Activated CD4-positive, alpha-beta T cell treated with anti-CD3 and anti-CD28 coated beads, Interleukin-2, amount 10 ng/mL, durations not matched to agents 24 days and 14 days (primary cell): ENCODE results near the gene ARF3. TPM values are rescaled to one million over a fixed set of nuclear protein-coding genes. Genes with fewer than 3 reads are reported as not detected.

Experiments
- DNase-seq: peaks from one replicate; pipeline ENCODE4 v3.0.0; 2022
- H3K27ac Mint-ChIP-seq: one replicate; pipeline ENCODE4 v1.8.0; 2022; ENCODE audit warnings: mild to moderate bottlenecking, mixed read lengths
- H3K27me3 Mint-ChIP-seq: one replicate; pipeline ENCODE4 v1.8.0; 2022; ENCODE audit warnings: mixed read lengths
- H3K36me3 Mint-ChIP-seq: one replicate; pipeline ENCODE4 v1.8.0; 2022; ENCODE audit warnings: low read depth, mild to moderate bottlenecking, mixed read lengths
- H3K4me1 Mint-ChIP-seq: one replicate; pipeline ENCODE4 v1.8.0; 2021; ENCODE audit warnings: mixed read lengths
- H3K4me3 Mint-ChIP-seq: one replicate; pipeline ENCODE4 v1.8.0; 2022; ENCODE audit warnings: mild to moderate bottlenecking, moderate library complexity, mixed read lengths
- H3K9me3 Mint-ChIP-seq: one replicate; pipeline ENCODE4 v1.8.0; 2021; ENCODE audit warnings: mixed read lengths
- intact Hi-C: fragments of 100-400 bp; cut with micrococcal nuclease; formaldehyde crosslinking; loops from one replicate; pipeline ENCODE4 v1.15.1; 2023
- total RNA-seq: library from RNA; stranded (reverse); gene quantifications from 2 replicates; pipeline ENCODE4 v1.2.3, GENCODE V29; 2022

Gene ARF3
- total RNA-seq, 1 donor from 2014 or later = 112 TPM

- peaks cover 48% of the 10 kb centered on the region for H3K27me3 Mint-ChIP-seq
- H3K4me3 Mint-ChIP-seq = no peak overlapping the region
- no peaks in the 10 kb centered on the region for H3K36me3 Mint-ChIP-seq
- intact Hi-C loops = no loop called here
- no peaks in the 10 kb centered on the region for H3K9me3 Mint-ChIP-seq
- H3K4me1 Mint-ChIP-seq = peaks cover 2% of the 10 kb centered on the region
- DNase-seq = no peak
- no peak overlapping the region for H3K27ac Mint-ChIP-seq
Measured at GRCh38 chr12:48965298-48965838, 8.1 kb upstream of the ARF3 start.

- no peak overlapping the region for H3K27ac Mint-ChIP-seq
- H3K4me1 Mint-ChIP-seq = peaks cover 10% of the 10 kb centered on the region
- no peak overlapping the region for H3K4me3 Mint-ChIP-seq
- intact Hi-C loops = no loop called here
- peaks cover 36% of the 10 kb centered on the region for H3K27me3 Mint-ChIP-seq
- no peaks in the 10 kb centered on the region for H3K9me3 Mint-ChIP-seq
- DNase-seq = no peak
- no peaks in the 10 kb centered on the region for H3K36me3 Mint-ChIP-seq
Measured at GRCh38 chr12:48961801-48962200, 4.5 kb upstream of the ARF3 start.

- Mint-ChIP-seq H3K27ac (no peak overlapping the region), H3K36me3 (peaks cover 2% of the 10 kb centered on the region), H3K9me3 (no peaks in the 10 kb centered on the region), H3K27me3 (peaks cover 33% of the 10 kb centered on the region), H3K4me3 (no peak overlapping the region), H3K4me1 (peaks cover 15% of the 10 kb centered on the region)
- DNase-seq = no peak
- intact Hi-C loops = no loop called here
Measured at GRCh38 chr12:48961331-48961730, 4.0 kb upstream of the ARF3 start.

GRCh38 chr12:48960834-48961233, 3.5 kb upstream of the ARF3 start:
- no peak for DNase-seq
- no peak overlapping the region for H3K27ac Mint-ChIP-seq
- intact Hi-C loops = no loop called here
- H3K4me1 Mint-ChIP-seq = peaks cover 20% of the 10 kb centered on the region
- peaks cover 30% of the 10 kb centered on the region for H3K27me3 Mint-ChIP-seq
- no peak overlapping the region for H3K4me3 Mint-ChIP-seq
- no peaks in the 10 kb centered on the region for H3K9me3 Mint-ChIP-seq
- peaks cover 7% of the 10 kb centered on the region for H3K36me3 Mint-ChIP-seq

- no peak for DNase-seq
- peaks cover 36% of the 10 kb centered on the region for H3K4me1 Mint-ChIP-seq
- H3K27me3 Mint-ChIP-seq = peaks cover 21% of the 10 kb centered on the region
- H3K9me3 Mint-ChIP-seq = no peaks in the 10 kb centered on the region
- no peak overlapping the region for H3K27ac Mint-ChIP-seq
- intact Hi-C loops = no loop called here
- H3K36me3 Mint-ChIP-seq = peaks cover 19% of the 10 kb centered on the region
- peak overlapping the region; percentile 92 for H3K4me3 Mint-ChIP-seq
Measured at GRCh38 chr12:48958049-48958388, 732 bp upstream of the ARF3 start.

GRCh38 chr12:48956279-48957140, 777 bp downstream of the ARF3 start:
- intact Hi-C loops = loop anchor here (2.0 kb wide), 2 partner anchors 20 to 32 kb away; partner anchors contain the start of gene FKBP11
- DNase-seq = peak; percentile 74
- H3K4me3 Mint-ChIP-seq = peak overlapping the region; percentile 92

GRCh38 chr12:48954841-48955501, 2.3 kb downstream of the ARF3 start:
- H3K9me3 Mint-ChIP-seq = no peaks in the 10 kb centered on the region
- H3K27ac Mint-ChIP-seq = no peak overlapping the region
- H3K27me3 Mint-ChIP-seq = peaks cover 7% of the 10 kb centered on the region
- H3K36me3 Mint-ChIP-seq = peaks cover 22% of the 10 kb centered on the region
- peak overlapping the region; percentile 61 for H3K4me3 Mint-ChIP-seq
- intact Hi-C loops = no loop called here
- no peak for DNase-seq
- peaks cover 43% of the 10 kb centered on the region for H3K4me1 Mint-ChIP-seq

More at GRCh38 chr12:48956279-48957140, 777 bp downstream of the ARF3 start:
- Mint-ChIP-seq H3K9me3 (no peaks in the 10 kb centered on the region), H3K36me3 (peaks cover 22% of the 10 kb centered on the region), H3K4me1 (peaks cover 43% of the 10 kb centered on the region), H3K27me3 (peaks cover 16% of the 10 kb centered on the region), H3K27ac (peak overlapping the region; percentile 87)

- H3K9me3 Mint-ChIP-seq = no peaks in the 10 kb centered on the region
- H3K27me3 Mint-ChIP-seq = peaks cover 3% of the 10 kb centered on the region
- peaks cover 45% of the 10 kb centered on the region for H3K4me1 Mint-ChIP-seq
- no peak for DNase-seq
- H3K4me3 Mint-ChIP-seq = no peak overlapping the region
- peaks cover 25% of the 10 kb centered on the region for H3K36me3 Mint-ChIP-seq
- no peak overlapping the region for H3K27ac Mint-ChIP-seq
- intact Hi-C loops = no loop called here
Measured at GRCh38 chr12:48954061-48954460, 3.2 kb downstream of the ARF3 start.

GRCh38 chr12:48952691-48953090, 4.6 kb downstream of the ARF3 start:
- no peaks in the 10 kb centered on the region for H3K9me3 Mint-ChIP-seq
- H3K36me3 Mint-ChIP-seq = peaks cover 29% of the 10 kb centered on the region
- H3K27me3 Mint-ChIP-seq = no peaks in the 10 kb centered on the region
- peaks cover 45% of the 10 kb centered on the region for H3K4me1 Mint-ChIP-seq
- no peak for DNase-seq
- no peak overlapping the region for H3K27ac Mint-ChIP-seq
- intact Hi-C loops = no loop called here
- H3K4me3 Mint-ChIP-seq = no peak overlapping the region

- Mint-ChIP-seq H3K36me3 (peaks cover 14% of the 10 kb centered on the region), H3K4me1 (peaks cover 23% of the 10 kb centered on the region)
Measured at GRCh38 chr12:48947727-48948126, 9.6 kb downstream of the ARF3 start.

GRCh38 chr12:48946943-48947342, 10.3 kb downstream of the ARF3 start:
- Mint-ChIP-seq H3K36me3 (peaks cover 13% of the 10 kb centered on the region), H3K27me3 (no peaks in the 10 kb centered on the region), H3K4me1 (peaks cover 22% of the 10 kb centered on the region), H3K27ac (no peak overlapping the region), H3K4me3 (no peak overlapping the region), H3K9me3 (no peaks in the 10 kb centered on the region)
- DNase-seq = no peak
- intact Hi-C loops = no loop called here

More at GRCh38 chr12:48947727-48948126, 9.6 kb downstream of the ARF3 start:
- Mint-ChIP-seq H3K27me3 (no peaks in the 10 kb centered on the region), H3K4me3 (no peak overlapping the region), H3K9me3 (no peaks in the 10 kb centered on the region), H3K27ac (no peak overlapping the region)
- intact Hi-C loops = no loop called here
- DNase-seq = no peak

- DNase-seq = no peak
- no peaks in the 10 kb centered on the region for H3K27me3 Mint-ChIP-seq
- intact Hi-C loops = no loop called here
- H3K9me3 Mint-ChIP-seq = no peaks in the 10 kb centered on the region
- H3K36me3 Mint-ChIP-seq = peaks cover 13% of the 10 kb centered on the region
- H3K4me3 Mint-ChIP-seq = no peak overlapping the region
- H3K4me1 Mint-ChIP-seq = peaks cover 22% of the 10 kb centered on the region
- no peak overlapping the region for H3K27ac Mint-ChIP-seq
Measured at GRCh38 chr12:48946205-48946604, 11.1 kb downstream of the ARF3 start.

GRCh38 chr12:48943221-48943620, 14.1 kb downstream of the ARF3 start:
- peaks cover 20% of the 10 kb centered on the region for H3K4me1 Mint-ChIP-seq
- no peaks in the 10 kb centered on the region for H3K9me3 Mint-ChIP-seq
- DNase-seq = no peak
- H3K27ac Mint-ChIP-seq = no peak overlapping the region
- intact Hi-C loops = no loop called here
- no peak overlapping the region for H3K4me3 Mint-ChIP-seq
- no peaks in the 10 kb centered on the region for H3K27me3 Mint-ChIP-seq
- peaks cover 28% of the 10 kb centered on the region for H3K36me3 Mint-ChIP-seq

GRCh38 chr12:48940181-48940580, 17.1 kb downstream of the ARF3 start:
- peaks cover 35% of the 10 kb centered on the region for H3K36me3 Mint-ChIP-seq
- H3K9me3 Mint-ChIP-seq = no peaks in the 10 kb centered on the region
- H3K4me1 Mint-ChIP-seq = peaks cover 18% of the 10 kb centered on the region
- intact Hi-C loops = no loop called here
- no peak overlapping the region for H3K27ac Mint-ChIP-seq
- no peaks in the 10 kb centered on the region for H3K27me3 Mint-ChIP-seq
- DNase-seq = no peak
- H3K4me3 Mint-ChIP-seq = no peak overlapping the region
